ENCODE measurements around the gene NKIRAS2.

The NKIRAS2 gene

GRCh38 chr17:42019509-42020404, at the start of gene NKIRAS2:
Gene NKIRAS2, plus strand, starts transcription at chr17:42020090. Its CDS starts 1,488 bp downstream, at chr17:42021578.
- DNase-seq = peak; percentile 97

- no peak for DNase-seq
These were observed 49.0 kb upstream of the NKIRAS2 start for GRCh38 chr17:41970901-41971331.

GRCh38 chr17:41971721-41972523, 48.0 kb upstream of the NKIRAS2 start:
- no peak for DNase-seq

GRCh38 chr17:41972571-41973407, 47.1 kb upstream of the NKIRAS2 start:
- no peak for DNase-seq

- no peak for DNase-seq
These were observed 46.5 kb upstream of the NKIRAS2 start for GRCh38 chr17:41973408-41973811.

GRCh38 chr17:41974031-41974430, 45.9 kb upstream of the NKIRAS2 start:
- no peak for DNase-seq

- DNase-seq = no peak
These were observed 45.2 kb upstream of the NKIRAS2 start for GRCh38 chr17:41974658-41975057.

- no peak for DNase-seq
These were observed 44.5 kb upstream of the NKIRAS2 start for GRCh38 chr17:41975099-41976083.

- DNase-seq = no peak
These were observed 43.6 kb upstream of the NKIRAS2 start for GRCh38 chr17:41976142-41976768.

- no peak for DNase-seq
These were observed 41.9 kb upstream of the NKIRAS2 start for GRCh38 chr17:41977991-41978390.

GRCh38 chr17:41982026-41982760, 37.7 kb upstream of the NKIRAS2 start:
- DNase-seq = no peak

- no peak for DNase-seq
These were observed 35.4 kb upstream of the NKIRAS2 start for GRCh38 chr17:41984454-41984853.

GRCh38 chr17:41985919-41986318, 34.0 kb upstream of the NKIRAS2 start:
- DNase-seq = no peak

- no peak for DNase-seq
These were observed 33.3 kb upstream of the NKIRAS2 start for GRCh38 chr17:41986634-41987033.

- no peak for DNase-seq
These were observed 32.2 kb upstream of the NKIRAS2 start for GRCh38 chr17:41987642-41988041.

- DNase-seq = no peak
These were observed 31.5 kb upstream of the NKIRAS2 start for GRCh38 chr17:41988418-41988817.

- DNase-seq = no peak
These were observed 30.0 kb upstream of the NKIRAS2 start for GRCh38 chr17:41989702-41990419.

GRCh38 chr17:41992576-41992975, 27.3 kb upstream of the NKIRAS2 start:
- DNase-seq = no peak

GRCh38 chr17:41996855-41997164, 23.1 kb upstream of the NKIRAS2 start:
- DNase-seq = no peak

GRCh38 chr17:41998497-41998896, 21.4 kb upstream of the NKIRAS2 start:
- no peak for DNase-seq

All from hematopoietic multipotent progenitor cell treated with erythropoietin and hydrocortisone succinate and interleukin-3 and kit ligand, for 4 days (in vitro differentiated cells).